ENCODE results near the gene CPNE5. TPM values are rescaled to one million over a fixed set of nuclear protein-coding genes. Genes with fewer than 3 reads are reported as not detected.

Gene CPNE5
- total RNA-seq, 1 experiment from 2014 or later: not detected

- H3K79me2 ChIP-seq (ENCODE audit: low read length): peaks cover 68% of the 10 kb centered on the region
- H2AFZ ChIP-seq (ENCODE audit: low read length): no peak overlapping the region
- H3K9ac ChIP-seq (ENCODE audit: low read length): no peak overlapping the region
- no peaks in the 10 kb centered on the region for H3K27me3 ChIP-seq (ENCODE audit: low read length)
- no peak overlapping the region for H3K4me2 ChIP-seq (ENCODE audit: low read length)
- POLR2A ChIA-PET (ENCODE audit: unreplicated experiment): interaction anchor here (0.6 kb wide), 1 partner anchor 40 kb away, joined by 3 read pairs; no protein-coding TSS in a partner anchor
- no peak for DNase-seq
- CTCF ChIA-PET: no interaction called here
- H3F3A ChIP-seq (ENCODE audit: low read length, unreplicated experiment): no peaks in the 10 kb centered on the region
- H3K4me3 ChIP-seq (ENCODE audit: low read length): no peak overlapping the region
- BruUV-seq (replicated peaks): no TSS peak
- H4K20me1 ChIP-seq (ENCODE audit: low read length): no peaks in the 10 kb centered on the region
- H3K4me1 ChIP-seq (ENCODE audit: insufficient read depth, low read length): no peaks in the 10 kb centered on the region
- H3K9me2 ChIP-seq (replicated peaks; ENCODE audit: low read length): no peaks in the 10 kb centered on the region
- ATAC-seq: no peak
- peaks cover 30% of the 10 kb centered on the region for H3K36me3 ChIP-seq (ENCODE audit: low read depth, low read length)
- TF ChIP-seq EZH2phosphoT487 (IDR thresholded peaks at IDR 0.05; ENCODE audit: borderline replicate concordance, low read length): no peak
- TF ChIP-seq EZH2 (IDR thresholded peaks at IDR 0.05; ENCODE audit: low read length, unreplicated experiment): no peak
- TF ChIP-seq CTCF (conservative IDR thresholded peaks at IDR 0.05; ENCODE audit: low read depth, low read length): no peak
- no peaks in the 10 kb centered on the region for H3K9me3 ChIP-seq (ENCODE audit: low read length)
- intact Hi-C loops (cut with micrococcal nuclease): no loop called here
- no peak overlapping the region for H3K27ac ChIP-seq (ENCODE audit: low read length)
Measured at GRCh38 chr6:36862164-36862847, 23.1 kb upstream of the CPNE5 start.

GRCh38 chr6:36860126-36860525 lies 20.9 kb upstream of the CPNE5 start:
- H3K9ac ChIP-seq (ENCODE audit: low read length): no peak overlapping the region
- POLR2A ChIA-PET (ENCODE audit: unreplicated experiment): no interaction called here
- H3K4me3 ChIP-seq (ENCODE audit: low read length): no peak overlapping the region
- no peaks in the 10 kb centered on the region for H4K20me1 ChIP-seq (ENCODE audit: low read length)
- TF ChIP-seq EZH2phosphoT487 (IDR thresholded peaks at IDR 0.05; ENCODE audit: borderline replicate concordance, low read length) (no peak), CTCF (conservative IDR thresholded peaks at IDR 0.05; ENCODE audit: low read depth, low read length) (no peak), EZH2 (IDR thresholded peaks at IDR 0.05; ENCODE audit: low read length, unreplicated experiment) (no peak)
- no peak for ATAC-seq
- CTCF ChIA-PET: no interaction called here
- H3K9me2 ChIP-seq (replicated peaks; ENCODE audit: low read length): no peaks in the 10 kb centered on the region
- no peak overlapping the region for H3K27ac ChIP-seq (ENCODE audit: low read length)
- no peak for DNase-seq
- H3K9me3 ChIP-seq (ENCODE audit: low read length): no peaks in the 10 kb centered on the region
- H3F3A ChIP-seq (ENCODE audit: low read length, unreplicated experiment): no peaks in the 10 kb centered on the region
- BruUV-seq (replicated peaks): no TSS peak
- no peak overlapping the region for H2AFZ ChIP-seq (ENCODE audit: low read length)
- H3K4me2 ChIP-seq (ENCODE audit: low read length): no peak overlapping the region
- H3K79me2 ChIP-seq (ENCODE audit: low read length): peaks cover 46% of the 10 kb centered on the region
- intact Hi-C loops (cut with micrococcal nuclease): no loop called here
- H3K36me3 ChIP-seq (ENCODE audit: low read depth, low read length): peaks cover 35% of the 10 kb centered on the region
- no peaks in the 10 kb centered on the region for H3K4me1 ChIP-seq (ENCODE audit: insufficient read depth, low read length)
- no peaks in the 10 kb centered on the region for H3K27me3 ChIP-seq (ENCODE audit: low read length)

- BruUV-seq (replicated peaks): no TSS peak
- Histone ChIP-seq H3K4me1 (ENCODE audit: insufficient read depth, low read length) (peaks cover 4% of the 10 kb centered on the region; the same call in 1 of the 2 replicates), H2AFZ (ENCODE audit: low read length) (no peak overlapping the region), H3K9ac (ENCODE audit: low read length) (no peak overlapping the region), H3K9me3 (ENCODE audit: low read length) (no peaks in the 10 kb centered on the region), H3K27me3 (ENCODE audit: low read length) (no peaks in the 10 kb centered on the region), H3K9me2 (replicated peaks; ENCODE audit: low read length) (no peaks in the 10 kb centered on the region), H3K79me2 (ENCODE audit: low read length) (peaks cover 32% of the 10 kb centered on the region), H3K27ac (ENCODE audit: low read length) (no peak overlapping the region), H3F3A (ENCODE audit: low read length, unreplicated experiment) (no peaks in the 10 kb centered on the region), H4K20me1 (ENCODE audit: low read length) (no peaks in the 10 kb centered on the region), H3K4me2 (ENCODE audit: low read length) (no peak overlapping the region), H3K36me3 (ENCODE audit: low read depth, low read length) (peaks cover 40% of the 10 kb centered on the region), H3K4me3 (ENCODE audit: low read length) (no peak overlapping the region)
- CTCF ChIA-PET: no interaction called here
- no peak for TF ChIP-seq EZH2phosphoT487 (IDR thresholded peaks at IDR 0.05; ENCODE audit: borderline replicate concordance, low read length)
- no peak for TF ChIP-seq EZH2 (IDR thresholded peaks at IDR 0.05; ENCODE audit: low read length, unreplicated experiment)
- no peak for TF ChIP-seq CTCF (conservative IDR thresholded peaks at IDR 0.05; ENCODE audit: low read depth, low read length)
- POLR2A ChIA-PET (ENCODE audit: unreplicated experiment): no interaction called here
- no peak for DNase-seq
- peak; percentile 54 for ATAC-seq
- intact Hi-C loops (cut with micrococcal nuclease): no loop called here
Measured at GRCh38 chr6:36858407-36858981, 19.2 kb upstream of the CPNE5 start.
